ENCODE data around the gene FAM107B.

DNA sequence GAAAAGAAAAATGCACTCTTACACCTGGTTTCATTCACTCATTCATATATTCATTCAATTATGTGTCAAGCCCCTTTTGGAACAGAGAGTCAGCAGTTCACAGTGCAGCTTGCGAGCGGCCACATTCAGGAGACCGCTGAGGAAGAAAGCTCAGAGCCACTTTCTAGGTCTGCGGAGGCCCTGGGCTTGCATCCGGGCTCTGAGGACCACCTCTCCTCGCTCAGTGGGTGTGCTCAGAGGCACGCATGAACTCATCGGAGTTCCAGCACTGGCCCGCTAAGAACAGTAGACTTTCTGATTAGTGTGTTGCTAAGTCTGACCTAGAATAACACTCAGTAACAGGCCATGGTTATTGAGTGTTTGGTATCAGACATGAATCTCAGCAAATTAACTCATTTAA, 1.8 kb upstream of the FAM107B start:
- no peak for TF ChIP-seq EZH2phosphoT487 (IDR thresholded peaks at IDR 0.05; ENCODE audit: insufficient read depth, low read depth)
- no peak for TF ChIP-seq EZH2 (IDR thresholded peaks at IDR 0.05; ENCODE audit: insufficient read depth, poor library complexity, severe bottlenecking)

Data from GM23248 (cell line).